HG03342 (cell line): Measurements from ENCODE around the gene ERP44.
"Not testable (repeated sequence)": the region's sequence is repeated elsewhere in the genome, so short reads cannot be mapped to it uniquely, and the experiment has no call there.

ENCODE experiments used
- ATAC-seq: cut with Tn5 transposase; IDR thresholded peaks from one replicate; pipeline ENCODE4 v1.9.1; 2021; ENCODE audit warnings: mild to moderate bottlenecking, moderate library complexity; ENCODE audit not compliant: unreplicated experiment

Gene ERP44

DNA sequence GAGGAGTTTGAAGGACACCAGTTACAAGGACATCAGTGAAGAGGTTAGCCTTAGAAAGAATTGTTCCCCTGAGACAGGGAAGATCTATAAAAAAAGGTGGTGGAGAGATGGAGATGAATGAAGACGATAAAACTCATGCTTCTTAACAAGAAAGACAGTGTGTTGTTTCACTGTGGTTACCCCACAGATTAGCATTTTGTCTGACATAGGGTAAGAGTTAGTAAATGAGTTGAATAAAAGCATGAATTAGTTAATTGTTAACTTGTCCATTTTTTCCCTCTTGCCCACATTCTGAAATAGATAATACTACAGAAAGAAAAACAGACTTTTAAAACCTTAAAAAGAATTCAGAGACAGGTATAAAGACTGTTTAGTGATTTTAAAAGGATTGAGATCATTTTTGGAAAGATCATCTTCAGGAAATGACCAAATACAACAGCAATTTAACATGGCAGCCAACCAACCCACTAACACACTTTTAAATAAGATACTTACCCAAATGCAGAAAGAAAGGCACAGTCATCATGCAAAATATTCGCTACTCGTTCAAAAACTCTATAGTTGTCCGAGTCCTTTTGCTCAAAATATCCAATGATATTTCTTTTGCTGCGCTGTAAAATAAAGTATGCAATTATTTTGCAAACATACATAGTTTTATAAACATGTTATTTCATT lies 78.5 kb downstream of the ERP44 start:
- ATAC-seq: no peak

GRCh38 chr9:100019541-100019940 lies 79.3 kb downstream of the ERP44 start:
- no peak for ATAC-seq

GRCh38 chr9:100014846-100015245 lies 84.0 kb downstream of the ERP44 start:
- no peak for ATAC-seq

DNA sequence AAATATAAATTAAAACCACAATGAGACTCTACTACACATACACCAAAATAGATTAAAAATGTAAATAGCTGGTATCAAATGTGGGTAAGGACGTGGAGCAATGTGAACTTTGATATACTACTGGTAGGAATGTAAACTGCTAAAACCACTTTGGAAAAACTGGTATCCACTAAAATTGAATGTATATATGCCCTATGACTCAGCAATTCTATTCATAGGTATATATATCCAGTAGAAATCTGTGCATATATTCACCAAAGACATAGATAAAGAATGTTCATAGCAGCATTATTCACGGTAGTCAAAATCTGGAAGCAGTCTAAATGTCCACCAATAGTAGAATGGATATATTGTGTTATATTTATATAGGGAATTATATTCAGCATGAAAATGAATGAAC lies 85.2 kb downstream of the ERP44 start:
- no peak for ATAC-seq

DNA sequence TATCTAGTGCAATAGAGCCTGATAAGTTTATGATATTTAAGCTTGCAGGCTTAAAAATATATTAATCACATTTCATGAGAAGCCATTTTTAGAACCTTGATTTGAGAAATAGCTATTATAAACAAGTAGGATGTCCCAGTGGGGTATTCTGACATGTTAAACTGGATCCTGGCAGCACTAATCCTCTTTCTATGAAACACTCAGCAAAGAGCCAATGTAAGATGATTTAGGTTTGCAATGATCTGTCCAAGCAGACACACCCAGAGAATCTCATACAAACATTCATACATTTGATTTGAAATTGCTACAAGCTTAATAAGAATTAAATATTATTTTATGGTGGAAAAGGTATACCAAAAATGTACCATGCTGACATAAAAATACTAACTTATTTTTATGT lies 86.5 kb downstream of the ERP44 start:
- no peak for ATAC-seq

- no peak for ATAC-seq
These were observed 87.6 kb downstream of the ERP44 start for GRCh38 chr9:100011062-100011681.

GRCh38 chr9:99999797-100000196 lies 99.0 kb downstream of the ERP44 start:
- ATAC-seq: no peak

DNA sequence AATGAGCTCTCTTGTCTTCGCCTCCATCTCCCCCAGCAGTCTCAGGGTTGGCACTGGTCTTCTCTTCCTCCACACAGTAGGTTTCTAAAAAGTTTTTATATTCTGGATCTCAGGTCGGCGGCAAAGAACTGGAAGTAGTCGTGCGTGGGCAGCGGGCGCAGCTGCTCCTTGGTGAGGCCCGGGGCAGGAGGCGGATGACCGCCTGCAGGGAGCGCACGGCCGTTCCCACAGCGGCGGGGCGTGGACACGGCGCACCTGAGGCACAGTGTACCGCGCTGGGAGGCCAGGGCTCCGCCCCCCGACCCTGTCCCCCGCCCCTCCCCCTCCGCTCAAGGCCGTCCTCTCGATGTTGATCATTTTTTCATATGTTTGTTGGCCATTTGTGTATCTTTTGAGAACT lies 99.9 kb downstream of the ERP44 start:
- ATAC-seq: no peak

- no peak for ATAC-seq
These were observed 100.5 kb downstream of the ERP44 start for GRCh38 chr9:99998266-99998665.

GRCh38 chr9:99990508-99990907 lies 108.3 kb downstream of the ERP44 start:
- ATAC-seq: not testable (repeated sequence)

DNA sequence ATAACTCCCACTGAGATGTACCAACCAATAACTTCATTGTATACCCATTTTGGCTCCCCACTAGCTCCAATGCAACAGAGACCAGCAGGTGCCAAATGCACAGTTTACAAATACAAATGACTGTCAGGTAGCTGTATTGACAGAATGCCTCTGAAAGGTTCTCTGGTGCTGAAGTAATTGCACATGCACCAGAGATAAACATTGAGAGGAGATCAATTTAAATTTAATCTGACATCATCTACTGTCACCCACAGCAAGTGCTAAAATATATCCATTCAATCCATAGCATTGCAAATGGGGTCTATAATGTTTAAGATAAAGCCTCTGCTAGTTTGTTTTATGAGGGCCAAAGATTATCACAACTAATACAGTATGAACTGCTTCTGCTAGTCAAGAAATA lies 112.2 kb downstream of the ERP44 start:
- no peak for ATAC-seq

- no peak for ATAC-seq
These were observed 118.2 kb downstream of the ERP44 start for GRCh38 chr9:99980598-99980997.

DNA sequence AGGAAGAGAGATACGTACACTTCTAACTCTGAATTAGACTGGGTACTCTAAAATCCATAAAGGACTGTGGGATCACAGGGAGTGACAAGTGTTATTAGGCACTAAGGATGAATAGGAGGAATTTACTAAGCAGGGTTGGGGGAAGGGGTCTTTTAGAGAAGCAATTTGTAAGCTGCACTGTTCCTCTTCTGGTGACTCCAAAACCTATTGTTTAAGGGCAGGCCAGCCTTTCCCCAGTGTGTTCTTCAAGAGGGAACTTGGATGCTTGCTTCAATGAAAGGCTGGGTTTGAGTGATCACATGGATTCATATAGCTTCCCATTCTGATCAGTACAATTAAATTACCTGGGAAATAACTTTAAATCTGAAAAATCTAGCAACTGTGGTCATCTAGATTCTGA lies 120.6 kb downstream of the ERP44 start:
- ATAC-seq: no peak

DNA sequence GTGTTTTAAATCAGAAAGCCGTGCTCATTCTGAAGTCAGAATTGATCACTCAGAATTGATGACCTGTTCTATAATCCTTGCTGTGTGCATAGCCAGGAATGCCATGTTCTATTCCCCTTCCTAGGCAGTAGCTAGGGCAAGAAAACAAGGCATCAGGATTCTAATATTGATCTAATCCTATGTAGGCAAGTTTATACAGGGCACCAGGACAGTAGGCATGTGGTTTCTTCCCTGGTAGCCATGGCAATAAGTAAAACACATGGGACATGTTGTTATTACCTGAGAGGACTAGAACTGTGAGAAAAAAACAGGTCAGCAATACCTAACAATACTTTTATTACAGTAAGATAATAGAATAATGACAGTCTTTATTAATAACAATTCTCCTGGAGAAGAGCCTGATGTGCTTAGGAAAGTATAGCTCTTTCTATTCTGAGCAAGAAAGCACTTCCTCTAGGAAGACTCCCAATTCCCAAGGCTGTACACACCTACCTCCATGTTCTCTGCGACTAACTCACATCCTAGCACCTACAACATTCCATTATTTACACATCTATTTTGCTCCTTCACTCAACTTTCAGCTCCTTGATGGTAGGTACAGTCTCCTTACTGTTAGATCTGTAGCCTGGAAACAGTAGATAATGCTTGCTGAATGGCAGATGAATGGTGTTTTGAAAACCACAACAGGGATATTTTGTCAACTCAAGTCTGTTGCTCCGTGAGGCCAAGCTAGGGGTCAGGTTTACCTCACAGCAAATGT lies 121.6 kb downstream of the ERP44 start:
- ATAC-seq: no peak

GRCh38 chr9:99973455-99973854 lies 125.3 kb downstream of the ERP44 start:
- no peak for ATAC-seq

GRCh38 chr9:99971410-99971809 lies 127.4 kb downstream of the ERP44 start:
- ATAC-seq: no peak

DNA sequence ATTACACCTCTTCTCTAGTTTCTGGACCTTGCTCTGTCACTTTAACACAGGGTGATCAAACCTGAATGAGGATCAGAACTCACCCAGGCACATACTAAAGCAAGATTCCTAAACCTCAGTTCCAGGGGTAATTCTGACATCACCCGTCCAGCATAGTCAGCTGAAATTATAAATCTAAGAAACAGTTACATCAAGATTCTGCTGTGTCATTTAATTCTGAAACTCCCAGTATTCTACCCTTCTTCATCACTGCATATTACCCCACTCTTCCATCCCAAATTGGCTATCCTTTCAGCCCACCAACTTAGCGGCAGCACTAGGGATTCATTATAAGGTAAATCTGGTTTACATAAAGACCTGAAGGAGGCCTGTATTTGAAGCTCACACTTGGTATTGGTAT lies 128.3 kb downstream of the ERP44 start:
- no peak for ATAC-seq

- ATAC-seq: no peak
These were observed 131.3 kb downstream of the ERP44 start for GRCh38 chr9:99967457-99967856.

DNA sequence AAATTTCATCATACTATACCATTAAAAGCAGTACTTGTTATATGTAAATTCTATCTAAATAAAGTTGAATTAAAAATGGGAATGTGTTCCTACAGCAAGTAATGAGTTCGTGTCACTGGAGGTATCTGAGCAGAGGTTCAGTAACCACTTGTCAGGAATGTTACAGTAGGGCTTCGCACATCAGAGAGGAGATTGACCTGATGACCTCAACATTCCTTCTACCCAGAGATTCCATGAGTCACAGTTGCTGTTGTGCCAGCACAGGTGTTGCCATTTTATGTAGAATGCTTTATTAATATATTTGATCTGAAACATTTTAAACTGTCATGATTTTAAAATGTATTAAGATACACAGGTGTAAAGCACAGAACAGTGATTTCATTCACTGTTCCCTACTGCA lies 132.1 kb downstream of the ERP44 start:
- no peak for ATAC-seq

DNA sequence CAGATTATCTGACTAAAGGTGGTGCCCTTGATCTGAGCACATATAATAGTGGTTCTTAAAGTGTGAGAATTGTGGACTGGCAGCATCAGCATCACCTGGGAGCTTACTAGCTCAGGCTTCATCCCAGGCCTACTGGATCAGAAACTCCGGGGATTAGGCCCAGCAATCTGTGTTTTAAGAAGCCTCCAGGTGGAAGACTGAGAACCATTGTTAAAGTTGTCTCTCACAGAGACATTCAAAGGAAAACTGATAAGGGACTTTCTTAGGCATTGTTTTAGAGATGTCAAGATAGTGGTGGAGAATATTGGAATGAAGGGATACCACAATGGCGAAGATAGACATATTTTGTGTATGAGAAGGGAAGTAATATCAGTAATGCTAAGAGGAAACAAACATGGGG lies 132.8 kb downstream of the ERP44 start:
- ATAC-seq: no peak

DNA sequence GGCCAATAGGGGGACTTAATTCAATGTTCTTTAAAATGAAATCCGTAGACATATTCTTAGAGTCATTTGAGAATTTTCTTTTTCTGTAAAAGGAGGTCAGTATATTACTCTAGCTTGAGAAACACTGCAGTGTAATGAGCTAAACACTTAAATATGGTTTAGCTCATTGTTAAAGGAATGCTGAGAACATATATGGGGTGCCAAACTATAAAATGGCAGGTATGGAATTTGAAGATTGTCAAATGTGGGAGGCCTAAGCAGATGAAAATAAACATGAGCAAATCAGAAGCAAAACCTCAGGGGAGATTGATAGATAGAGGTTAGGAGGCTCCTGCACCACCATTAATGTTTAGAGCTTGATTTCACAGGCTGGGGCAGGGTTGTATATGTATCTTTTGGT lies 134.5 kb downstream of the ERP44 start:
- no peak for ATAC-seq

- ATAC-seq: no peak
These were observed 136.0 kb downstream of the ERP44 start for GRCh38 chr9:99962680-99963261.
